NCI-H2227 treated with DMSO at 0.1 percent for 48 hours (cell line): Measurements from ENCODE around the gene TSPAN8.
"Not testable (repeated sequence)": the region's sequence is repeated elsewhere in the genome, so short reads cannot be mapped to it uniquely, and the experiment has no call there.

Source experiments
- DNase-seq: peaks from one replicate; lab custom pipeline; 2025; lab: John Stamatoyannopoulos, UW

TSPAN8 gene

GRCh38 chr12:71125949-71126348 is 31.9 kb downstream of the TSPAN8 start:
- DNase-seq, result no peak

GRCh38 chr12:71125515-71125914 is 32.3 kb downstream of the TSPAN8 start:
- DNase-seq, result no peak

GRCh38 chr12:71124835-71125460 is 32.9 kb downstream of the TSPAN8 start:
- DNase-seq, result no peak

GRCh38 chr12:71113148-71113547 is 44.7 kb downstream of the TSPAN8 start:
- DNase-seq, result not testable (repeated sequence)

- no peak for DNase-seq
Measured at GRCh38 chr12:71109834-71110233, 48.0 kb downstream of the TSPAN8 start.

- DNase-seq, result no peak
Measured at GRCh38 chr12:71108355-71108754, 49.4 kb downstream of the TSPAN8 start.

- DNase-seq, result no peak
Measured at GRCh38 chr12:71107936-71108335, 49.9 kb downstream of the TSPAN8 start.

- DNase-seq, result no peak
Measured at GRCh38 chr12:71105956-71106355, 51.8 kb downstream of the TSPAN8 start.

GRCh38 chr12:71092290-71092689 is 65.5 kb downstream of the TSPAN8 start:
- DNase-seq, result no peak

- no peak for DNase-seq
Measured at GRCh38 chr12:71090971-71091370, 66.8 kb downstream of the TSPAN8 start.

- no peak for DNase-seq
Measured at GRCh38 chr12:71085575-71085974, 72.2 kb downstream of the TSPAN8 start.

- no peak for DNase-seq
Measured at GRCh38 chr12:71075743-71076142, 82.1 kb downstream of the TSPAN8 start.
